Upper lobe of right lung (tissue), 1 donor: ENCODE results near the gene CCDC40. TPM values are rescaled to one million over a fixed set of nuclear protein-coding genes. Genes with fewer than 3 reads are reported as not detected.

ENCODE experiments used
- ATAC-seq: fragments of 200-7000 bp; cut with Tn5 transposase; one replicate; pipeline ENCODE4 v1.9.1; 2020; ENCODE audit warnings: mild to moderate bottlenecking, moderate library complexity
- DNase-seq: peaks from one replicate; pipeline ENCODE4 v3.0.0-alpha.2; 2020
- H3K27ac ChIP-seq: fragments of 200-600 bp; one replicate; pipeline ENCODE4 v1.8.0; 2022
- H3K27me3 ChIP-seq: fragments of 200-600 bp; one replicate; pipeline ENCODE4 v1.8.0; 2022; ENCODE audit warnings: mild to moderate bottlenecking
- H3K36me3 ChIP-seq: fragments of 200-600 bp; one replicate; pipeline ENCODE4 v1.8.0; 2022
- H3K4me1 ChIP-seq: fragments of 200-600 bp; one replicate; pipeline ENCODE4 v1.8.0; 2022
- H3K4me3 ChIP-seq: fragments of 200-600 bp; one replicate; pipeline ENCODE4 v1.8.0; 2022; ENCODE audit warnings: mild to moderate bottlenecking
- H3K9me3 ChIP-seq: fragments of 200-600 bp; one replicate; pipeline ENCODE4 v1.8.0; 2022
- intact Hi-C: fragments of 100-400 bp; cut with DNase I; formaldehyde crosslinking; loops from one replicate; pipeline ENCODE4 v1.11.0; 2022
- total RNA-seq: library from RNA; stranded (reverse); fragmentation: NEBNext Ultra II Directional; extraction: Animal tissue kit (Norgen Biotek cat#: 25700); gene quantifications from one replicate; pipeline ENCODE4 v1.2.1, GENCODE V29; 2021
- TF ChIP-seq, protein P1 (sequence below): fragments of 200-600 bp; IDR thresholded peaks from one replicate; pipeline ENCODE4 v1.8.0; 2022; ENCODE audit warnings: antibody characterized with exemption
- donor health status: DM: no; HTN: yes; CAD: no; lungs with severe emphysema.

Gene CCDC40
- total RNA-seq, 1 donor from 2014 or later: 3.5 TPM

DNA sequence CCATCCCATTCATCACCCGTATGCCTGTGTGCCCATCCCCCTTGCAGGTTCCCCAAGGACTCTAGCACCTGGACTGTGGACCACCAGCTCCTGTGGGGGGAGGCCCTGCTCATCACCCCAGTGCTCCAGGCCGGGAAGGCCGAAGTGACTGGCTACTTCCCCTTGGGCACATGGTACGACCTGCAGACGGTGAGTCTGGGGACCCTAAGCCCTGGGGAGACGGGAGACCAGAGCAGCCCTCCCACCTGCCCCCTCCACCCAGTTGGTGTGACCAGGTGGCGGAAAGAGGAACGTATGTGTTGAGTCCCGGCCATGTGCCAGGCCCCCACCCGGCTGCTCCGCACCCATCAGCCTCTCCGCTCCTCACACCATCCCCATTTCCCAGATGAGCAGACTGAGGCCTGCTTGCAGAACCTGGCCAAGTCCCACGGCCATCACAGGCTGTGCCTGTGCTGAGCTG lies 80.5 kb downstream of the CCDC40 start:
- H3K36me3 ChIP-seq: no peaks in the 10 kb centered on the region
- intact Hi-C loops: no loop called here
- DNase-seq (no peak), ATAC-seq (no peak)
- H3K4me3 ChIP-seq: no peak overlapping the region
- TF ChIP-seq, protein P1, sequence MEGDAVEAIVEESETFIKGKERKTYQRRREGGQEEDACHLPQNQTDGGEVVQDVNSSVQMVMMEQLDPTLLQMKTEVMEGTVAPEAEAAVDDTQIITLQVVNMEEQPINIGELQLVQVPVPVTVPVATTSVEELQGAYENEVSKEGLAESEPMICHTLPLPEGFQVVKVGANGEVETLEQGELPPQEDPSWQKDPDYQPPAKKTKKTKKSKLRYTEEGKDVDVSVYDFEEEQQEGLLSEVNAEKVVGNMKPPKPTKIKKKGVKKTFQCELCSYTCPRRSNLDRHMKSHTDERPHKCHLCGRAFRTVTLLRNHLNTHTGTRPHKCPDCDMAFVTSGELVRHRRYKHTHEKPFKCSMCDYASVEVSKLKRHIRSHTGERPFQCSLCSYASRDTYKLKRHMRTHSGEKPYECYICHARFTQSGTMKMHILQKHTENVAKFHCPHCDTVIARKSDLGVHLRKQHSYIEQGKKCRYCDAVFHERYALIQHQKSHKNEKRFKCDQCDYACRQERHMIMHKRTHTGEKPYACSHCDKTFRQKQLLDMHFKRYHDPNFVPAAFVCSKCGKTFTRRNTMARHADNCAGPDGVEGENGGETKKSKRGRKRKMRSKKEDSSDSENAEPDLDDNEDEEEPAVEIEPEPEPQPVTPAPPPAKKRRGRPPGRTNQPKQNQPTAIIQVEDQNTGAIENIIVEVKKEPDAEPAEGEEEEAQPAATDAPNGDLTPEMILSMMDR: no peak
- H3K4me1 ChIP-seq: no peaks in the 10 kb centered on the region
- no peak overlapping the region for H3K27ac ChIP-seq
- H3K9me3 ChIP-seq: no peaks in the 10 kb centered on the region
- no peaks in the 10 kb centered on the region for H3K27me3 ChIP-seq

DNA sequence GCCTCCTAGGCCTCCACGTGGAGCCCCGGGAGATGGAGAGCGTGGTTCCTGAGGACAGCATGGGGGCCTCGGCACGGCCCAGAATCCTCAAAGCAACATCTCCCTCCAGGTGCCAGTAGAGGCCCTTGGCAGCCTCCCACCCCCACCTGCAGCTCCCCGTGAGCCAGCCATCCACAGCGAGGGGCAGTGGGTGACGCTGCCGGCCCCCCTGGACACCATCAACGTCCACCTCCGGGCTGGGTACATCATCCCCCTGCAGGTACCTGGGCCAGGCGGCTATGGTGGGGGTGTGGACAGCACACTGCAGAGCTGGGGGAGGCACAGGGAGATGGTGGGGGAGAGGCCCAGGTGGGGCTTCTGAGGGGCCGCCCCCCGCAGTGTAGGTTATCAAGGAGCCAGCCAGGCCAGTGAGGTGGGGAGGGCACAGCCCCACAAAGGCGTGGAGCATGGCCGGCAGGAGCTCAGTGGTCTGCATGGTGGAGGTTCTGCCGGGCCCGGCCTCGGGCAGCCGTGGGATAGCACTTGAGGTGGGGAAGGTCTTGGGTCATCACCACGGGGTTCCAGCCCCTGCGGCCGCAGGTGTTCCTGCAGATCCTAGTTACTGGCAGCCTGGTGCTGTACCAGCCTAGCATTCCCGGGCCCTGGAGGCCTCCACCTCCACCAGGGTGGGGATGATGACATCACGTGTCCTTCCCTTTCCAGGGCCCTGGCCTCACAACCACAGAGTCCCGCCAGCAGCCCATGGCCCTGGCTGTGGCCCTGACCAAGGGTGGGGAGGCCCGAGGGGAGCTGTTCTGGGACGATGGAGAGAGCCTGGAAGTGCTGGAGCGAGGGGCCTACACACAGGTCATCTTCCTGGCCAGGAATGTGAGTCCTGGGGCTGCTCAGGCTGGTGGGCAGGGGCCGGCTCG lies 81.3 kb downstream of the CCDC40 start:
- intact Hi-C loops: no loop called here
- Histone ChIP-seq H3K4me1 (no peaks in the 10 kb centered on the region), H3K27me3 (no peaks in the 10 kb centered on the region), H3K27ac (no peak overlapping the region), H3K4me3 (no peak overlapping the region), H3K9me3 (no peaks in the 10 kb centered on the region), H3K36me3 (no peaks in the 10 kb centered on the region)
- ATAC-seq (peak; percentile 4), DNase-seq (no peak)
- TF ChIP-seq, protein P1: no peak

DNA sequence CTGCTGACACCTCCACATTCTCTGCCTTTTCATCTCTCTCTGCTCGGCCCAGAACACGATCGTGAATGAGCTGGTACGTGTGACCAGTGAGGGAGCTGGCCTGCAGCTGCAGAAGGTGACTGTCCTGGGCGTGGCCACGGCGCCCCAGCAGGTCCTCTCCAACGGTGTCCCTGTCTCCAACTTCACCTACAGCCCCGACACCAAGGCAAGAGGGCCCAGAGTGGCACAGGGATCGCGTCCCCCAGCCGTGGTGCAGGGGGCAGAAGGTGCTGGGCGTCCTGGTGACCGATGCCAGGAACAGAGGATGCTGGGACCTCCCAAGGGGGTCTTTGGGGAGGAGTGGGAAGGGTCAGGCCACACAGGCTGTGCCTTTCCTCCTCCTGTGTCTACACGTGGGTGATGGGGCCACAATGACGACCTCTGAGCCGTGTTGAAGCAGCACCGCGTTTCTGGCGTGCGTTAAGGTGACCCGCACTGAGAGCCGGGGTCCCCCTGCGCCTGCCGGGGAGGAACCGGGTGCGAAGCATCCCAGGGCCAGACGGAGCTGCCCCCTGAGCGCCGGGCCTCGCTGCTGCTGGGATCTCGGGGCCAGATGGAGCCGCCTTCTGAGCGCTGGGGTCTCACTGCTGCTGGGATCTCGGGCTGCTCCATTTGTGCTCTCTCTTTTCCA lies 82.3 kb downstream of the CCDC40 start:
- Histone ChIP-seq H3K27ac (no peak overlapping the region), H3K36me3 (no peaks in the 10 kb centered on the region), H3K4me1 (no peaks in the 10 kb centered on the region), H3K27me3 (no peaks in the 10 kb centered on the region), H3K4me3 (no peak overlapping the region), H3K9me3 (no peaks in the 10 kb centered on the region)
- TF ChIP-seq, protein P1: no peak
- intact Hi-C loops: no loop called here
- DNase-seq (no peak), ATAC-seq (no peak)

DNA sequence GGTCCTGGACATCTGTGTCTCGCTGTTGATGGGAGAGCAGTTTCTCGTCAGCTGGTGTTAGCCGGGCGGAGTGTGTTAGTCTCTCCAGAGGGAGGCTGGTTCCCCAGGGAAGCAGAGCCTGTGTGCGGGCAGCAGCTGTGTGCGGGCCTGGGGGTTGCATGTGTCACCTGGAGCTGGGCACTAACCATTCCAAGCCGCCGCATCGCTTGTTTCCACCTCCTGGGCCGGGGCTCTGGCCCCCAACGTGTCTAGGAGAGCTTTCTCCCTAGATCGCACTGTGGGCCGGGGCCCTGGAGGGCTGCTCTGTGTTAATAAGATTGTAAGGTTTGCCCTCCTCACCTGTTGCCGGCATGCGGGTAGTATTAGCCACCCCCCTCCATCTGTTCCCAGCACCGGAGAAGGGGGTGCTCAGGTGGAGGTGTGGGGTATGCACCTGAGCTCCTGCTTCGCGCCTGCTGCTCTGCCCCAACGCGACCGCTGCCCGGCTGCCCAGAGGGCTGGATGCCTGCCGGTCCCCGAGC lies 82.9 kb downstream of the CCDC40 start:
- no peaks in the 10 kb centered on the region for H3K36me3 ChIP-seq
- TF ChIP-seq, protein P1: no peak

DNA sequence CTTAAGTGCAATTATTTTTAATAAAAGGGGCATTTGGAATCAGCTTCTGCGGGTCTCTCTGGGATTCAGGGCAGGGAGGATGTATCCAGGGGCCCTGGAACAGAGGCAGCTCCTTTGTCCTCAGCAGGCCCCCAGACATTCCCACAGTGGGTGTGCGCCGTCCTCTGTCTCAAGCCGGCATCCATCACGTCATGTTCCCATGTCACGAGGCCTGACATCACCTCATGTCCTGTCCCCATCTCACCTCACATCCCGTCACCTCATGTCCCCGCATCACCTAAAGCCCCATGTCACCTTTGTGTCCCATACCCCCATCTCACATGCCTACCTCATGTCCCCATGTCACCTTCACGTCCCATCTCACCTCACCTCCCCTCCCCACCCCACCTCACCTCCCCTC lies 83.4 kb downstream of the CCDC40 start:
- H3K27ac ChIP-seq: no peak overlapping the region
- no peaks in the 10 kb centered on the region for H3K36me3 ChIP-seq
- intact Hi-C loops: no loop called here
- no peaks in the 10 kb centered on the region for H3K4me1 ChIP-seq
- TF ChIP-seq, protein P1: no peak
- no peak overlapping the region for H3K4me3 ChIP-seq
- DNase-seq (no peak), ATAC-seq (no peak)
- H3K9me3 ChIP-seq: no peaks in the 10 kb centered on the region
- no peaks in the 10 kb centered on the region for H3K27me3 ChIP-seq

More for the DNA sequence above, 82.9 kb downstream of the CCDC40 start:
- Histone ChIP-seq H3K9me3 (no peaks in the 10 kb centered on the region), H3K27ac (no peak overlapping the region), H3K27me3 (no peaks in the 10 kb centered on the region), H3K4me1 (no peaks in the 10 kb centered on the region), H3K4me3 (no peak overlapping the region)
- ATAC-seq: no peak
- intact Hi-C loops: no loop called here
- DNase-seq: no peak
